PFSK-1 (cell line): ENCODE measurements around the gene SARDH.

ENCODE experiments used
- FOXP2 ChIP-seq: optimal IDR thresholded peaks from 2 replicates; pipeline ENCODE3; 2011; ENCODE audit warnings: borderline replicate concordance, control low read depth, inconsistent platforms; ENCODE audit not compliant: insufficient read depth; ENCODE audit errors: extremely low read length, extremely low read depth
- POLR2AphosphoS5 ChIP-seq: IDR thresholded peaks from 2 replicates; pipeline ENCODE4 v1.6.1; 2012; ENCODE audit warnings: low read depth, mild to moderate bottlenecking, control low read depth, low read length, moderate library complexity
- REST ChIP-seq, 2 experiments: IDR thresholded peaks; 2 replicates each; pipeline versions ENCODE4 v1.6.1 to v1.8.0; 2011 to 2012; ENCODE audit warnings: low read depth in 2 of 2, low read length in 2 of 2, control low read depth in 1 of 2, inconsistent platforms in 1 of 2, mild to moderate bottlenecking in 1 of 2, moderate library complexity in 1 of 2; ENCODE audit not compliant: insufficient read depth in 1 of 2
- SIN3A ChIP-seq: IDR thresholded peaks from 2 replicates; pipeline ENCODE4 v1.6.1; 2012; ENCODE audit warnings: mild to moderate bottlenecking, low read length, moderate library complexity, borderline replicate concordance; ENCODE audit not compliant: insufficient read depth
- TAF1 ChIP-seq: IDR thresholded peaks from 2 replicates; pipeline ENCODE4 v1.6.1; 2012; ENCODE audit warnings: low read length, control low read depth, borderline replicate concordance; ENCODE audit not compliant: insufficient read depth

SARDH gene

GRCh38 chr9:133785753-133786370, 47.7 kb upstream of the SARDH start:
- TF ChIP-seq FOXP2, result no peak
- no peak for TF ChIP-seq POLR2AphosphoS5

GRCh38 chr9:133784731-133785561, 46.8 kb upstream of the SARDH start:
- TF ChIP-seq POLR2AphosphoS5, result no peak
- TF ChIP-seq FOXP2, result no peak
- TF ChIP-seq SIN3A, result no peak
- no peak for TF ChIP-seq TAF1
- no peak for TF ChIP-seq REST (IDR thresholded peaks at IDR 0.05; ENCODE audit: insufficient read depth in 1 of 2, low read depth in 2 of 2, low read length in 2 of 2)

GRCh38 chr9:133783331-133783731, 45.2 kb upstream of the SARDH start:
- TF ChIP-seq FOXP2, result no peak
- no peak for TF ChIP-seq SIN3A
- TF ChIP-seq POLR2AphosphoS5, result no peak
- no peak for TF ChIP-seq REST (IDR thresholded peaks at IDR 0.05; ENCODE audit: insufficient read depth in 1 of 2, low read depth in 2 of 2, low read length in 2 of 2)
- no peak for TF ChIP-seq TAF1

- TF ChIP-seq FOXP2 (no peak), POLR2AphosphoS5 (no peak), REST (IDR thresholded peaks at IDR 0.05; ENCODE audit: insufficient read depth in 1 of 2, low read depth in 2 of 2, low read length in 2 of 2) (no peak), SIN3A (no peak), TAF1 (no peak)
These were observed 44.3 kb upstream of the SARDH start for GRCh38 chr9:133782157-133783130.

GRCh38 chr9:133781828-133782135, 43.6 kb upstream of the SARDH start:
- no peak for TF ChIP-seq POLR2AphosphoS5
- no peak for TF ChIP-seq TAF1
- no peak for TF ChIP-seq SIN3A
- no peak for TF ChIP-seq REST (IDR thresholded peaks at IDR 0.05; ENCODE audit: insufficient read depth in 1 of 2, low read depth in 2 of 2, low read length in 2 of 2)
- no peak for TF ChIP-seq FOXP2
